Tibial artery (tissue), 4 donors: ENCODE data around the gene ADAMTS2.
"Not testable (repeated sequence)": the region's sequence is repeated elsewhere in the genome, so short reads cannot be mapped to it uniquely, and the experiment has no call there.

Experiments
- DNase-seq, 2 donors: peaks; one replicate each; pipeline ENCODE4 v3.0.0-alpha.2; 2019
- H3K27ac ChIP-seq, 2 donors: fragments of 200-600 bp; sonication (generic) in 1 of 2; 1 replicate in 1 of 2; 2 replicates in 1 of 2; pipeline ENCODE4 v1.5.1; 2018 to 2019; ENCODE audit warnings: mild to moderate bottlenecking in 1 of 2
- H3K27me3 ChIP-seq, 2 donors: fragments of 200-600 bp; sonication (generic) in 1 of 2; one replicate each; pipeline versions ENCODE4 v1.5.1 to v1.6.0; 2016 to 2019
- H3K36me3 ChIP-seq, 3 donors: fragments of 200-600 bp; sonication (generic) in 2 of 3; one replicate each; pipeline ENCODE4 v1.5.1; 2016 to 2019; ENCODE audit warnings: mild to moderate bottlenecking in 2 of 3
- H3K4me1 ChIP-seq, 4 donors: fragments of 200-600 bp; sonication (generic) in 2 of 4; 1 replicate in 3 of 4; 2 replicates in 1 of 4; pipeline ENCODE4 v1.5.1; 2016 to 2019
- H3K4me3 ChIP-seq, 2 donors: fragments of 200-600 bp; sonication (generic) in 1 of 2; 1 replicate in 1 of 2; 2 replicates in 1 of 2; pipeline ENCODE4 v1.5.1; 2018 to 2019; ENCODE audit warnings: mild to moderate bottlenecking in 2 of 2
- H3K9me3 ChIP-seq, 3 donors: fragments of 200-600 bp; sonication (generic) in 1 of 3; one replicate each; pipeline ENCODE4 v1.5.1; 2016 to 2019
- CTCF ChIP-seq, 2 experiments: fragments of 200-600 bp in 1 of 2; fragments of 450-650 bp in 1 of 2; IDR thresholded peaks; one replicate each; pipeline ENCODE4 v1.5.1; 2017 to 2019; ENCODE audit warnings: antibody characterized with exemption in 2 of 2, mild to moderate bottlenecking in 1 of 2, moderate library complexity in 1 of 2
- intact Hi-C: fragments of 100-400 bp; cut with DNase I; formaldehyde crosslinking; loops from one replicate; pipeline ENCODE4 v1.15.0; 2023; ENCODE audit warnings: low total_unique reads

The ADAMTS2 gene

DNA sequence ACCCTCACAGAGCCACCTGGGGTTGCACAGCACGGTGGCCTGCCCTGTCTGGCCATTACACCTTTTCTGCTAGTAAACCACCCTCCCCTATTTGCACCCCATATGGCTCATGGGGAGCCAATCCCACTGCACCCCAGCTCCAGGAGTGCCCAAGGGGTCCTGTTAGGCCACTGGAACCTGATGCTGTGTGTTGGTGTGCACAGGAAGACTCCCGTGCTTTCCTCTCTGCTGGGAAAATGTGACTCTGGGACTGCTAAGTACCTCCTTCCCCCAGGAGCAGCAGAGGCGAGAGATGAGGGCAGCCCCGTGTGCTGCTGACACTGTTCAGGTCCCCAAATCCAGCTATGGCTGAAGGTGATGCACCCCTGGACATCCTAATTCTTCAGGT, 126.3 kb downstream of the ADAMTS2 start:
- Histone ChIP-seq H3K36me3 (no peaks in the 10 kb centered on the region), H3K4me3 (no peak overlapping the region), H3K9me3 (no peaks in the 10 kb centered on the region), H3K4me1 (no peaks in the 10 kb centered on the region), H3K27ac (no peak overlapping the region), H3K27me3 (no peaks in the 10 kb centered on the region)
- TF ChIP-seq CTCF (IDR thresholded peaks at IDR 0.05) = no peak
- intact Hi-C loops = no loop called here
- DNase-seq = no peak

GRCh38 chr5:179217956-179218942, 127.0 kb downstream of the ADAMTS2 start:
- Histone ChIP-seq H3K27ac (no peak overlapping the region), H3K9me3 (no peaks in the 10 kb centered on the region), H3K27me3 (no peaks in the 10 kb centered on the region), H3K4me1 (no peaks in the 10 kb centered on the region), H3K36me3 (no peaks in the 10 kb centered on the region), H3K4me3 (no peak overlapping the region)
- no peak for DNase-seq
- intact Hi-C loops = no loop called here
- TF ChIP-seq CTCF (IDR thresholded peaks at IDR 0.05) = no peak

GRCh38 chr5:179217356-179217755, 127.9 kb downstream of the ADAMTS2 start:
- intact Hi-C loops = no loop called here
- H3K27me3 ChIP-seq = no peaks in the 10 kb centered on the region
- H3K4me1 ChIP-seq = no peaks in the 10 kb centered on the region
- H3K4me3 ChIP-seq = no peak overlapping the region
- H3K36me3 ChIP-seq = no peaks in the 10 kb centered on the region
- H3K27ac ChIP-seq = no peak overlapping the region
- no peak for DNase-seq
- no peaks in the 10 kb centered on the region for H3K9me3 ChIP-seq
- no peak for TF ChIP-seq CTCF (IDR thresholded peaks at IDR 0.05)

GRCh38 chr5:179216381-179216780, 128.9 kb downstream of the ADAMTS2 start:
- H3K4me3 ChIP-seq, H3K4me1 ChIP-seq, H3K27me3 ChIP-seq, H3K36me3 ChIP-seq, DNase-seq, H3K27ac ChIP-seq, intact Hi-C loops, H3K9me3 ChIP-seq: not testable (repeated sequence)

DNA sequence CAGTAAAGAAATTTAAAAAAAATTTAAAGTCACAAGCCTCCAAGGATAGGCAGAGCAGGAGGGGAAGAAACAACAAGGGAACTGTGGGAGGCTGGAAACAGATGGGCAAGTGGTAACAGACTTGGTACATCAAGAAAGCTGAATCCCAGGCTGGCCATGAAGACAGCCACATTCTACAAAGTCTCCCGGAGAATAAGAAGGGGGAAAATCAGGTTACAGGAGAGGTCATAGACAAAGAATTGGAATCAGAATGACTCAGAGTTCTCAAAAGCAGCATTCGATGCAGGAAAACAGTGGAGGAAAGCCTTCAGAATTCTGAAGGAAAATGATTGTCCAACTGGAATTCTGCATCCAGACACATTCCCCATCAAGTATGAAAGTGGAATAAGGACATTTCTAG, 129.7 kb downstream of the ADAMTS2 start:
- TF ChIP-seq CTCF (IDR thresholded peaks at IDR 0.05) = no peak
- Histone ChIP-seq H3K9me3 (no peaks in the 10 kb centered on the region), H3K27me3 (no peaks in the 10 kb centered on the region), H3K36me3 (no peaks in the 10 kb centered on the region), H3K27ac (no peak overlapping the region), H3K4me3 (no peak overlapping the region), H3K4me1 (no peaks in the 10 kb centered on the region)
- intact Hi-C loops = no loop called here
- DNase-seq = no peak

DNA sequence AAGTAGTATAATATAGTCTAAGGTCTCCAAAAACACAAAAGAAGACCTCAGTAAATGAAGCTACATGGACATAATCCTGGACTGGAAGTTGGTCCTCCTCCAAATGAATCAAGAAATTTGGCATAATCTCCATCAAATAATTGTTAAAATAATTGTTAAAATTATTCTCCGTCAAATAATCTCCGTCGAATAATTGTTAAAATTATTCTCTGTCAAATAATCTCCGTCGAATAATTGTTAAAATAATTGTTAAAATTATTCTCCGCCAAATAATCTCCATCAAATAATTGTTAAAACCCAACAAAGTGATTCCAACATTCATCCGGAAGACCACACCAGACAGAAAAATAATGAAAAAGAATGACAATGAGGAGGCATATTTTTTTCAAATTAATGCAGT, 130.6 kb downstream of the ADAMTS2 start:
- Histone ChIP-seq H3K4me1 (no peaks in the 10 kb centered on the region), H3K36me3 (no peaks in the 10 kb centered on the region), H3K4me3 (no peak overlapping the region), H3K27me3 (no peaks in the 10 kb centered on the region), H3K9me3 (no peaks in the 10 kb centered on the region), H3K27ac (no peak overlapping the region)
- no peak for TF ChIP-seq CTCF (IDR thresholded peaks at IDR 0.05)
- intact Hi-C loops = no loop called here
- no peak for DNase-seq
